ENCODE results near the gene SF3B6. TPM values are rescaled to one million over a fixed set of nuclear protein-coding genes. Genes with fewer than 3 reads are reported as not detected.
A peak's percentile ranks its signal among the peaks of the same experiment; 100 is the strongest.

SF3B6 gene
- total and polyA plus RNA-seq, 9 of the 15 experiments (the other 6 are each of a cell fraction or from before 2014, with no cell fraction given), result 146 to 591 (median 295) TPM

DNA sequence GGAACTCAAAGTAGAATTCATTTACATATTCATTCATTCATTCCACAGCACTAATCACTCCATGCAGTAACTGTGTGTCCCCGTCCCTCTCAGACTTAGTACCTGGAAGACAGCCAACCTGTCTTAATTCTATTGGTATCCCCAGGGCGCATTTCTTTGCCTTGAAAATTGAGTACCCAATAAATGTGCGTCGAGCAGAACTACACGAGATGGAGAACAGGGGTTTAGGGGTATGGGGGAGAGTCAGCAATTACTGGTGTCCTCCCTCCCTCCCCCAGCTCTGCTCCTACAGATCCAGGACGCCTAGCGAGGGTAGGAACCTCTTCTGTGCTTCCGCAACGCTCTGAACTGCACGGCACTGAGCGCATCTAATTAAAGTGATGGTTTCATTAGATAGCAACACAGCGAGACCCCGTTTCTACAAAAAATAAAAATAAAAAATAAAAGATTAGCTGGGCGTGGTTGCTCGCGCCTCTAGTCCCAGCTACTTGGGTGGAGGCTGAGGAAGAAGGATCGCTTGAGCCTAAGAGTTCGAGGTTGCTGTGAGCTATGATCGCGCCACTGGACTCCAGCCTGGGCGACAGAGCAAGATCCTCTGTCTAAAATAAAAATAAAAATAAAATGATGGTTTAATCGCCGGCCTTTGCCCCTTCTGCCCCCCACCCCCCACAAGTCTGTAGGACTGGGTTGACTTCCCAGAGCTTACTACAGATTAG is 27.2 kb downstream of the SF3B6 start:
- FAIRE-seq, result peak; percentile 44
- CTCF ChIA-PET (ENCODE audit: low intra/inter-chr PET ratio), result interaction anchor here (0.6 kb wide), 1 partner anchor 103 kb away, joined by 4 read pairs; no protein-coding TSS in a partner anchor
- no peak for ATAC-seq
- peaks cover 29% of the 10 kb centered on the region for H3K79me2 ChIP-seq (ENCODE audit: control insufficient read depth, insufficient read depth, low read length)
- H2AFZ ChIP-seq (ENCODE audit: low read depth, low read length), result peak overlapping the region; percentile 69
- 25% methylated on average over 23 of the region's 23 CpGs for WGBS (ENCODE audit: insufficient coverage, low coverage, missing lambda C conversion rate)
- peak in 2 of 4 experiments; percentile 21 to 50 for DNase-seq (ENCODE audit: extremely low read depth in 1 of 4, low spot score in 3 of 4)
- no TSS peak for BruUV-seq (replicated peaks)
- H3K27me3 ChIP-seq (ENCODE audit: control insufficient read depth in 2 of 2, insufficient read depth in 2 of 2, low read length in 2 of 2), result peaks cover 10 to 11% of the 10 kb centered on the region in 2 experiments; a peak in 4 of 5 replicates
- peak overlapping the region; percentile 27 to 81; a peak in 3 of 4 replicates for H3K9ac ChIP-seq (ENCODE audit: insufficient read depth in 1 of 2, low read depth in 2 of 2, low read length in 2 of 2)
- peaks cover 8 to 22% of the 10 kb centered on the region in 2 experiments; a peak in 4 of 5 replicates for H3K4me1 ChIP-seq (replicated peaks in 1 of 2; ENCODE audit: control insufficient read depth in 2 of 2, insufficient read depth in 2 of 2, low read length in 2 of 2)
- peak overlapping the region; percentile 75 for H3K4me2 ChIP-seq (ENCODE audit: insufficient read depth, low read length)
- H3K9me1 ChIP-seq (ENCODE audit: control insufficient read depth, insufficient read depth, low read length), result no peaks in the 10 kb centered on the region
- peak overlapping the region; percentile 47 for H3K4me3 ChIP-seq
- H4K20me1 ChIP-seq (replicated peaks; ENCODE audit: control insufficient read depth, insufficient read depth, low read length), result no peaks in the 10 kb centered on the region; the same call in 1 of the 2 replicates
- peaks cover 3% of the 10 kb centered on the region; the same call in 1 of the 3 replicates for H3K36me3 ChIP-seq (ENCODE audit: control insufficient read depth, insufficient read depth, low read length)
- TF ChIP-seq ZNF121 (CRISPR knock-in tag; conservative IDR thresholded peaks at IDR 0.05), result peak; percentile 59
- 0 out of 2 replicates have a peak, but pooled peaks have one; percentile 22 for TF ChIP-seq HDAC2 (IDR thresholded peaks at IDR 0.05)
- TF ChIP-seq, protein P1, sequence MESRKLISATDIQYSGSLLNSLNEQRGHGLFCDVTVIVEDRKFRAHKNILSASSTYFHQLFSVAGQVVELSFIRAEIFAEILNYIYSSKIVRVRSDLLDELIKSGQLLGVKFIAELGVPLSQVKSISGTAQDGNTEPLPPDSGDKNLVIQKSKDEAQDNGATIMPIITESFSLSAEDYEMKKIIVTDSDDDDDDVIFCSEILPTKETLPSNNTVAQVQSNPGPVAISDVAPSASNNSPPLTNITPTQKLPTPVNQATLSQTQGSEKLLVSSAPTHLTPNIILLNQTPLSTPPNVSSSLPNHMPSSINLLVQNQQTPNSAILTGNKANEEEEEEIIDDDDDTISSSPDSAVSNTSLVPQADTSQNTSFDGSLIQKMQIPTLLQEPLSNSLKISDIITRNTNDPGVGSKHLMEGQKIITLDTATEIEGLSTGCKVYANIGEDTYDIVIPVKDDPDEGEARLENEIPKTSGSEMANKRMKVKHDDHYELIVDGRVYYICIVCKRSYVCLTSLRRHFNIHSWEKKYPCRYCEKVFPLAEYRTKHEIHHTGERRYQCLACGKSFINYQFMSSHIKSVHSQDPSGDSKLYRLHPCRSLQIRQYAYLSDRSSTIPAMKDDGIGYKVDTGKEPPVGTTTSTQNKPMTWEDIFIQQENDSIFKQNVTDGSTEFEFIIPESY (CRISPR knock-in tag; IDR thresholded peaks at IDR 0.05), result peak; percentile 90
- TF ChIP-seq, protein P2, sequence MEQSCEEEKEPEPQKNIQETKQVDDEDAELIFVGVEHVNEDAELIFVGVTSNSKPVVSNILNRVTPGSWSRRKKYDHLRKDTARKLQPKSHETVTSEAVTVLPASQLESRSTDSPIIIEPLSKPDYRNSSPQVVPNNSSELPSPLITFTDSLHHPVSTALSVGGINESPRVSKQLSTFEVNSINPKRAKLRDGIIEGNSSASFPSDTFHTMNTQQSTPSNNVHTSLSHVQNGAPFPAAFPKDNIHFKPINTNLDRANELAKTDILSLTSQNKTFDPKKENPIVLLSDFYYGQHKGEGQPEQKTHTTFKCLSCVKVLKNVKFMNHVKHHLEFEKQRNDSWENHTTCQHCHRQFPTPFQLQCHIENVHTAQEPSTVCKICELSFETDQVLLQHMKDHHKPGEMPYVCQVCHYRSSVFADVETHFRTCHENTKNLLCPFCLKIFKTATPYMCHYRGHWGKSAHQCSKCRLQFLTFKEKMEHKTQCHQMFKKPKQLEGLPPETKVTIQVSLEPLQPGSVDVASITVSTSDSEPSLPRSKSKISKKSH (CRISPR knock-in tag; IDR thresholded peaks at IDR 0.05), result no peak
- peak; percentile 80 for TF ChIP-seq NFIC (IDR thresholded peaks at IDR 0.05)
- TF ChIP-seq ZNF24 (IDR thresholded peaks at IDR 0.05), result peak; percentile 61
- 0 out of 2 replicates have a peak, but pooled peaks have one; percentile 4 for TF ChIP-seq CREM (IDR thresholded peaks at IDR 0.05; ENCODE audit: low read depth)
- TF ChIP-seq, protein P3, sequence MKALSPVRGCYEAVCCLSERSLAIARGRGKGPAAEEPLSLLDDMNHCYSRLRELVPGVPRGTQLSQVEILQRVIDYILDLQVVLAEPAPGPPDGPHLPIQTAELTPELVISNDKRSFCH (CRISPR knock-in tag; IDR thresholded peaks at IDR 0.05), result no peak
- TF ChIP-seq, protein P3 (tag; IDR thresholded peaks at IDR 0.05), result no peak
- POLR2A ChIA-PET, result interaction anchor here (0.6 to 1.8 kb wide), 5 partner anchors 12 to 530 kb away, joined by 3 to 5 read pairs (median 3); no protein-coding TSS in a partner anchor
- no peaks in the 10 kb centered on the region for H3K9me3 ChIP-seq (replicated peaks; ENCODE audit: control insufficient read depth, insufficient read depth, low read depth, low read length)
- intact Hi-C loops (cut with micrococcal nuclease), result no loop called here
- H3K27ac ChIP-seq (ENCODE audit: extremely low read depth, low read depth, low read length), result no peak overlapping the region
- in situ Hi-C loops (cut with MboI), result no loop called here

Measured in K562 (cell line).